HL-60 (cell line): Measurements from ENCODE around the gene UBR4.

Source experiments
- CTCF ChIP-seq: IDR thresholded peaks from one replicate; pipeline ENCODE4 v1.5.1; 2011; ENCODE audit warnings: low read length, control low read depth, inconsistent platforms; ENCODE audit not compliant: insufficient read depth
- GABPA ChIP-seq: IDR thresholded peaks from 2 replicates; pipeline ENCODE4 v1.6.1; 2012; ENCODE audit warnings: low read depth
- POLR2AphosphoS5 ChIP-seq: IDR thresholded peaks from 2 replicates; pipeline ENCODE4 v1.6.1; 2012; ENCODE audit warnings: low read depth
- REST ChIP-seq: IDR thresholded peaks from 2 replicates; pipeline ENCODE4 v1.6.1; 2012; ENCODE audit warnings: low read depth; ENCODE audit not compliant: insufficient replicate concordance

GRCh38 chr1:19113697-19114092 lies 96.4 kb downstream of the UBR4 start:
- TF ChIP-seq GABPA = no peak
- peak; percentile 22 for TF ChIP-seq CTCF
- TF ChIP-seq REST = no peak
- TF ChIP-seq POLR2AphosphoS5 = no peak
